Vagina (tissue), 1 donor: ENCODE measurements around the gene CLEC4D. TPM values are rescaled to one million over a fixed set of nuclear protein-coding genes. Genes with fewer than 3 reads are reported as not detected.

ENCODE experiments used
- small RNA-seq: library from RNA; depleted of rRNA; stranded (forward); fragments of <200 nt; gene quantifications from one replicate; pipeline ENCODE3, GENCODE V24; 2016
- total RNA-seq: library from RNA; depleted of rRNA; stranded (reverse); fragments of >200 nt; gene quantifications from one replicate; pipeline ENCODE4 v1.2.3, GENCODE V29; 2016

CLEC4D gene
- total RNA-seq, 1 donor from 2014 or later: not detected

Small RNA genes within 50 kb of the gene (small RNA-seq; reads per million reads assigned to genes)
- not detected for gene RNU6-275P

Other genes starting within 250 kb of the CLEC4D start
- gene CLEC6A, start 57.5 kb upstream of the CLEC4D start, total RNA-seq: not detected
- gene CLEC4E, start 27.4 kb downstream of the CLEC4D start, total RNA-seq: not detected
- not detected for gene AICDA, start 99.4 kb downstream of the CLEC4D start, total RNA-seq
- 159 TPM for gene MFAP5, start 149.3 kb downstream of the CLEC4D start, total RNA-seq
- gene RIMKLB, start 184.5 kb downstream of the CLEC4D start, total RNA-seq: 44.7 TPM